Hematopoietic multipotent progenitor cell treated with erythropoietin and hydrocortisone succinate and interleukin-3 and kit ligand, for 15 days (in vitro differentiated cells): ENCODE measurements around the gene VPS4A.
"Not testable (repeated sequence)": the region's sequence is repeated elsewhere in the genome, so short reads cannot be mapped to it uniquely, and the experiment has no call there.

ENCODE experiments used
- DNase-seq: peaks from one replicate; pipeline ENCODE4 v3.0.0-alpha.2; 2015; ENCODE audit warnings: low spot score

VPS4A gene

DNA sequence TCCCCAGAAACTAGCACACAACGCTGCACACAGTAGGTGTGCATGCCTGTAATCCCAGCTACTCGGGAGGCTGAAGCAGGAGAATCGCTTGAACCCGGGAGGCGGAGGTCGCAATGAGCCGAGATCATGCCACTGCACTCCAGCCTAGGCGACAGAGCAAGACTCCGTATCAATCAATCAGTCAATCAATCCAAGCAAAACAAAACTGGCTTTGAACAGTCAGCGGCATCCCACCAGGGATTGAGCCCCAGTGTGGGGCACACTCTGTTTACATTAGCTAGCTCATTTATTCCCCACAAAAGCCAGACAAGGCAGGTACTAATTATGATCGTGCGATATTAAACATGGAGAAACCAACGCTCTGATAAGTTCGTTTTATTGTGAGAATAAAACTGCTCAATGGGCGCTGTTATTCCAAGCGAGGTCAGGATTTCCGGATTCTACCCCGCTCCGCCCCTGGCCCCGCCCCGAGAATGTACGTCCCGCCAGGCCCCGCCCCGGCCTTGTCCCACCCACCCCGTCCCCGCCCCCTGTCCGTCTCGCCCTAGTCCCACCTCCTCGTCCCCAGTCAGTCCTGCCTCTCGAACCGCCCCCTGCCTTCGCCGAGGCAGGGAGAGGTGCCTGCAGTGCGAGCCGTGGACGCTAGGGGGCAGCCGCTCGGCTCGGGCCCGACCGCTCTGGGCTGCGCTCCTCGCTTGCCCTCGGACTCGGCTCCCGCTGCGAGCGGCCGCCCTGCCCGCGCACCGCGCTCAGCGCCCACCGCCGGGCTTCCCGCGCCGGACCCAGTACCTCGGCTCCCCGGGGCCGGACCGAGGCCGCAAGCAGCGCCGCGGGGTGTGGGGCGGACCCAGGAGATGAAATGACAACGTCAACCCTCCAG is at the start of gene VPS4A:
TSS of gene VPS4A (plus strand) at position 698 of the 880 bp plus-strand sequence. CDS start at position 860, 162 bp downstream.
- peak; percentile 97 for DNase-seq

DNA sequence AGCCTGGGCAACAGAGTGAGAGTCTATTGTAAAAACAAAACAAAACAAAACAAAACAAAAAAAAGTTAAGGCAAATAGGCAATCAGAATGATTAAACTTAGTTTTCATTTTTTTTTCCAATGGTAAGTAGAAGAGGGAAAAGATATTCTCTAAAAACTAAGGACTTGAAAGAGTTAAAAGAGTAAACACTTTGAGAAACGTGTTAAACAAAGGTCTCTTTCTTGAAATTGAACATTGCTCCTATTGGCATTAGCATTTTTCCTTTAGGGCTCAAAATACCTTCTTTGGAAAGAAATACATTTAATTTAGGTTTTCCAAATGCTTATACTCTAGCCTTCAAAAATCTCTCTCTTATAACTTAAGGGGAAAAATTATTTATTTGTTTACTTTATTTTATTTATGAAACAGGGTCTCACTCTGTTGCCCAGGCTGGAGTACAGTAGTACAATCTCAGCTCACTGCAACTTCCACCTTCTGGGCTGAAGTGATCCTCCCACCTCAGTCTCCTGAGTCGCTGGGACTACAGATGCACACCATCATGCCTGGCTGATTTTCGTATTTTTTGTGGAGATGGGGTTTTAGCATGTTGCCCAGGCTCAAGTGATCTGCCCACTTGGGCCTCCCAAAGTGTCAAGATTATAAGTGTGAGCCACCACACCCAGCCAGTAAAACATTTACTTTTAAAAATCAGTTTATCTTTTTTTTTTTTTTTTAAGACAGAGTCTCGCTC is 44.7 kb upstream of the VPS4A start:
- no peak for DNase-seq

DNA sequence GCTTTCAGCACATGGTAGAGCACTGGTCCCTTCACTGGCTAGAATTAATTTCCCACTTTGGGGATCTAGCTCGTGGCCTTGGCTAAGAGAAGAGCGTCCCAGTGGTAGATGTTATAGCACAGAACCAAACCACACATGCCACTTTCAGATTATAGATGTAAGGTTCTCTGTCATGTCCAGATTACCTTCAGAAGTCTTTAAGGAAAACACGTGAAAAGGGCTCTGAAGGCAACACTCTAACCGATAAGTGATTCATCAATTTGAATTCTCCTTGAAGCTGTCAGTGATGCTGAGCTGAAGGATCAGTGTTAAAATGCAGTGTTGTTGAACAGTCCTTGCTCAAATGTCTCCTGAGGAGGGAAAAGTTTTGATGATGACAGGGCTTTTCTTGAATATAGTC is 43.5 kb upstream of the VPS4A start:
- peak; percentile 44 for DNase-seq

DNA sequence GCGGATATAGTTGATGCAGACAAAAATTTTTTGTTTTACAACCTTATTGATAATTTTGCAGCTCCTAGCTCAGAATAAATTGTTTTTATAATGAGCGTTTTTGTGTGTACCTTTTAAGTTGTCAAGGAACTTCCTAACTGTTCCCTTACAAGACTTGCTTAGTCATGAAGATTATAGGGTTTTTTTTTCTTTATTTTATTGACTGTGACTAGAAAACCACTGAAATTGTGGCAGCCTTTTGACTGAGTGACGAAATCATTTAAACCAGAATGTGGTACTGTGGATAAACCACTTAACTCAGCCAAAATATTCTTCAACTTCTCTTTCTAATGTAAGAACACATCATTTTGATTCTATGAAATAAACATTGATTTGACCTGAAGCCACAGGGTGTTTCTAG is 40.8 kb upstream of the VPS4A start:
- DNase-seq: no peak

DNA sequence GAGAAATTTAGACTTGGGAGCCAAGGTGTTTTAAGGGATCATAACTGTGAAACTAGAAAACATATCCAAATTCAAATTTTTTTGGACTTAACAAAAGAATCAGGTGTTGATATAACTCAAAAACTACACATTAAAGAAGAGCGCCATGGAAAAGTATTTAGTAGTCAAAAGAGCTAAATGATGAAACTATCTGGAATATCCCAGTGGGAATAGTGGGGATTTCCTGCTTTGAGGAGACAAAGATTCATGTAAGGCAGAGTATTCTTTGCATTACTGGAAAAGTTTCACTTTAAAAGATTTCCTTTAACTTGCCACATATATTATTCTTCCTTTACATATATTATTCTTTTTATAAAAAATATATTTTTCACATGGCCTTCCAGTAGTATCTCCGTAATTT is 40.3 kb upstream of the VPS4A start:
- no peak for DNase-seq

DNA sequence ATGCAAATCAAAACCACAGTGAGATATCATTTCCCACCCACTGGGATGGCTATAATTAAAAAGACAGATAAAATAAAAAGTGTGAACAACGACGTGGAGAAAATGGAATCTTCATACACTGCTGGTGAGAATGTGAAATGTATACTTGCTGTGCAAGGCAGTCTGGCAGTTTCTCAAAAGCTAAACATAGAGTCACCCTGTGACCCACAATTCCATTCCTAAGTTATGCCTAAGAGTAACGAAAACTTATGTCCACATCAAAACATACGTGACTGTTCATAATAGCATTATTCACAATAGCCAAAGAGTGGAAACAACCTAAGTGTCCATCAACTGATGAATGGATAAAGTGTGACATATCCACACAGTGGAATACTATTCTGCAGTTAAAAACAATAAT is 38.1 kb upstream of the VPS4A start:
- DNase-seq: no peak

DNA sequence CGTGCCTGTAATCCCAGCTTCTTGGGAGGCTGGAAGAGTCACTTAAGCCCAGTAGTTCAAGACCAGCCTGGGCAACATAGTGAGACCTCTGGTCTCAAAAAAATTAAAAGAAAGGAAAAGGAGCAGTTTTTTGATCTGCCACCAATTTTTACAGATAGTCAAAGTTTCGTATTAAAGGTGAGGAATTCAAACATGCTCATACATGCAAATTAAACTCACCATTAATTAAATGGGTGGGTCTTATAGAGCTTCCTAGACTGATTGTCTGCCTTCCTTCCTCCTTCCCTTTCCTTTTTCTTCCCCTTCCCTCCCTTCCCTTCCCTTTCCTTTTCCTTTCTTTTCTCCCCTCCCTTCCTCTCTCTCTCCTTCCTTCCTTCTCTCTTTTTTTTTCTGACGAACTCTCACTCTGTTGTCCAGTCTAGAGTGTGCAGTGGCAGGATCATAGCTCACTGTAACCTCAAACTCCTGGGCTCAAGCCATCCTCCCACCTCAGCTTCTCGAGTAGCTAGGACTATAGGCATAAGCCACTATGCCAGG is 36.4 kb upstream of the VPS4A start:
- no peak for DNase-seq

DNA sequence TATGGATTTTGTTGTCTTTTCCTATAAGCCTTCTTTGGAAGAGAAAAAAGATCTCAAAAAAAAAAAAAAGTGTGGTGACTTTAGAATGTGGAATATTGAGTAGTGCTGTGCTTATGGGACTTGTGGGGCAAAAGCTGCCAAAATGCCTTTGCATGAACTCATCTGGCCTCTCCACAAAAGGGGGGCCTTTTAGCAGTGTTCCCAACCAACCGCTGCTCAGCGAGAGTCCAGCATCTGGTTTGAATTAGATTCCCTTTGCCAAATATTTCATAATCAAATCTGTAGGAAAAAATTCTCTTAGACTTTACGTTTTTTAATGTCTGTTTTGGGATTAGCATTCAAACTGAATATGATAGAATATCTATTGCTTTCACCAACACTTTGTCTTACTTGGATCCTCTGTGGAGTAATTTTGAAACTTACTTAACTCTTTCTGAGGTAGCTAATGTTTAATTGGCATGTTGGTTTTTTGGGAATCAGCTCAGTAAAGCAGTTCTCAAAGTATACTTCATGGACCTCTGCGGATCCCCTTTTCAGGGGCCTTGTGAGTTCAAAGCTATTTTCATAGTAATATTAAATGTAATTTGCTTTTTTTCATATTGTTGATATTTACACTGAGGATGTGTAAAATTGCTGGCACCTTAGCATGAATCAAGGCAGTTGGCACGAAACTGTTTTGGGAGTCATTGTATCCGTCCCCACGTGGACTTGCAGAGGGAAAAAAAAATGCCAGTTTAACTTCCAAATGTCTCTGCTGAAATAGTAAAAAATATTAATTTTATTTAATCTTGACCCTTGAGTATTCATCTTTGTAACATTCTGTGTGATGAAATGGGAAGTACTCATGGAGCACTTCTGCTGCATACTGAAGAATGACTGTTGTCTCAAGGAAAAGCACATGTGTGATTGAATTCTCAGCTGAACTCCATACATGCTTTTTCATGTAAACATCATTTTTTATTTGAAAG is 34.7 kb upstream of the VPS4A start:
- no peak for DNase-seq

DNA sequence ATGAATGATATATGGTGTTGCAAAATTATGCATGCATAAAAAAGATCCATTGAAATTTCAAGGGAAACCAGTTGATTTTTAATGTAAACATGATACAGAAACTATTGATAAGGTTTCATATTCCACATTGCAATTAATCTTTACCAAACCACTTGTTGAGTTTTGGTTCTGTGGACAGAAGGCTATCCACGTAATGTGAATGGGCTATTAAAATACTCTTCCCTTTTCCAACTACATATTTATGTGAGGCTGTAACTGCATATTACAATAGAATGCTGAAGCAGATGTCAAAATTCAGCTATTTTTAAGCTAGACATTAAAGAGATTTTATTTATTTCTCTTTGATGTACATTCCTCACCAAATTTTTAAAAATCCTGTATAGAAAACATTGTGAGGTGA is 33.7 kb upstream of the VPS4A start:
- DNase-seq: no peak

DNA sequence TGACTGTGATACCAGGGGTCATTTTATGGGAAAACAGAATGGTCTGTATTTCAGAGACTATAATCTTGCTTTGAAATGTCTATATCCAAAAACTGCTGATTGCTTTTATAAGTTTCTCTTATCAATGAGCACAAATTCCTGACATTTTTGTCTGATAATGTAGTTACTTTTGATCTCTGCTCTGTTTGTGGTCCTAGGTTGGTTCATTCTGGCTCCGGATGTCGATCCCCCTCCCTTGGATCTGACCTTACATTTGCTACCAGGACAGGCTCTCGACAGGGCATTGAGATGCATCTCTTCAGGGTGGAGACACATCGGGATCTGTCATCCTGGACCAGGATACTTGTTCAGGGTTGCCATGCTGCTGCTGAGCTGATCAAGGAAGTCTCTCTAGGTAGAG is 27.3 kb upstream of the VPS4A start:
- no peak for DNase-seq

DNA sequence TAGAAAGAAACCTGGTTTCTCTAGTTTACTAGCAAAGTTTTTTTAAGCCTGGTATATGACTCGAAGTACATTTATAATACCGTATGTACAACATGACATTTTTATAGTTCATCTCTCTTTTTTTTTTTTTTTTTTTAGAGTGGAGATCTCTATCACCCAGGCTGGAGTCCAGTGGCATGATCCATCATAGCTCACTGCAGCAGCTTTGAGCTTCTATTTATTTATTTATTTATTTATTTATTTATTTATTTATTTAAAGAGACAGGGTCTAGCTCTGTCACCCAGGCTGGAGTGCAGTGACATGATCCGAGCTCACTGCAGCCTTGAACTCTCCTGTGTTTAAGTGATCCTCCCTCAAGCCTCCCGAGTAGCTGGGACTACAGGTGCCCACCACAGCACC is 25.9 kb upstream of the VPS4A start:
- DNase-seq: no peak

DNA sequence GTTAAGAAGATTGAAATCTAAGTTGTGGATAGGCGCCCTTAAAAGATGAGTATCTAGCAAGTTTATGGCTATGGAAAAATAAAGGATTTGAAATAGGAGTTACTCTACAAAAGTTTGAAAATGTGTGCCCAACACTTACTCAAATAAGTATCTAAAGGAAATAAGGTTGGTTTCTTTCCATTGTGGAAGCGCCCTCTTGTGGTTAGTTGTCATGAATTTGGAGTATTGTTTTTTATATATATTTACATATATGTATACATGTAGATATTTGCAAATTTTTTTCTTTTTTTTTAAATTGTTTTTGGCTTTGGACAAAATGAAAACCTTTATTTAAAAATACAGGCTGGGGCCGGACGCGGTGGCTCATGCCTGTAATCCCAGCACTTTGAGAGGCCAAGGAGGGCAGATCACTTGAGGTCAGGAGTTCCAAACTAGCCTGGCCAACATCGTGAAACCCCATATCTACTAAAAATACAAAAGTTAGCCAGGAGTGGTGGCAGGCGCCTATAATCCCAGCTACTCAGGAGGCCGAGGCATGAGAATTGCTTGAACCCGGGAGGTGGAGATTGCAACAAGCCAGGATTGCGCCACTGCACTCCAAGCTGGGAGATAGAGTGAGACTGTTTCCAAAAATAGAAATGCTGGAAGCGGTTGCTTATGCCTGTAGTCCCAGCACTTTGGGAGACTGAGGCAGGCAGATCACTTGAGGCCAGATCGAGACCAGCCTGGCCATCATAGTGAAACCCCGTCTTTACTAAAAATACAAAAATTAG is 24.0 kb upstream of the VPS4A start:
- peak; percentile 77 for DNase-seq

DNA sequence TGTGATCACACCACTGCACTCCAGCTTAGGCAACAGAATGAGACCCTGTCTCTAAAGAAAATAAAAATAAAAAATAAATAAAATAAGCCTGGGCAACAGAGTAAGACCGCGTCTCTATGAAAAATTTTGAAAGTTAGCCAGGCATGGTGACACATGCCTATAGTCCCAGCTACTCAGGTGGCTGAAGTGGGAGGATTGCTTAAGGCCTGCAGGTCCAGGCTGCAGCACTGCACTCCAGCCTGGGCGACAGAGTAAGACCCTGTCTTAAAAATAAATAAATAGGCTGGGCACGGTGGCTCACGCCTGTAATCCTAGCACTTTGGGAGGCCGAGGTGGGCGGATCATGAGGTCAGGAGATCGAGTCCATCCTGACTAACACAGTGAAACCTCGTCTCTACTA is 19.5 kb upstream of the VPS4A start:
- not testable (repeated sequence) for DNase-seq

DNA sequence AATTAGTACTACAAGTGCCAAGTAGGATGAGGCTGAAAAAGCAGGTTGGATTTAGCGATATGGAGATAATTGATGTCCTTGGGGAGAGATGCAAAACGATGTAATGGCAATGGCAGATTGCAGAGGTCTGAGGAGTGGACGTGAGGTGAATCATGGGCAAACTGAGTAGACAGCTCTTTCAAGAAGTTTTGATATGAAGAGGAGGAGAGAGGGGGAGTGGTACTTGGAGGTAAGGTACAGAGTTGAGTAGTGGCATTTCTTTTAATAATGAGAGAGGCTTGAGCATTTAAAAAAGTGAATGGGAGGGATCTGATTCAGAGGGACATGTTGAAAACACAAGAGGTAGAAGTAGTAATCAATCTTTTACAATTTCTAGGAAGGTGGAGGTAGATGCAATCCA is 17.7 kb upstream of the VPS4A start:
- DNase-seq: no peak

DNA sequence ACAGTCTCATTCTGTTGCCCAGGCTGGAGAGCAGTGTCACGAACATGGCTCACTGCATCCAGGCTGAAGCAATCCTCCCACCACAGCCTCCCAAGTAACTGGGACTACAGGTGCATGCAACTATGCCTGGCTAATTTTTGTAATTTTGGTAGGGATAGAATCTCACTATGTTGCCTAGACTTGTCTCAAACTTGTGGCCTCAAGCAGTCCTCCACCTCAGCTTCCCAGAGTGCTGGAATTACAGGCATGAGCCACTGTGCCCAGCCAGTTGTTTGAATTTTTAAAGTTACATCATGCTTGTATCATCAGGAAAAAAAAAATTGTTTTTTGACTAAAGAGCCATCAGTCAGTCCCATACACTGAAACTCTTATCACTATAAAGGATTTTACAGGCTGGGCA is 17.1 kb upstream of the VPS4A start:
- DNase-seq: no peak

DNA sequence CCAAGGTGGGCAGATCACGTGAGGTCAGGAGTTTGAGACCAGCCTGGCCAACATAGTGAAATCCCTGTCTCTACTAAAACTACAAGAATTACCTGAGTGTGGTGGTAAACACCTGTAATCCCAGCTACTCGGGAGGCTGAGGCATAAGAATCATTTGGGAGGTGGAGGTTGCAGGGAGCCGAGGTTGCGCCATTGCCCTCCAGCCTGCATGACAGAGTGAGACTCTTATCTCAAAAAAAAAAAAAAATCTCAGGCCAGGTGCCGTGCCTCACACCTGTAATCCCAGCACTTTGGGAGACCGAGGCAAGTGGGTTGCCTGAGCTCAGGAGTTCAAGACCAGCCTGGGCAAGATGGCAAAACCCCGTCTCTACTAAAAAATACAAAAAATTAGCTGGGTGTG is 14.4 kb upstream of the VPS4A start:
- DNase-seq: not testable (repeated sequence)

DNA sequence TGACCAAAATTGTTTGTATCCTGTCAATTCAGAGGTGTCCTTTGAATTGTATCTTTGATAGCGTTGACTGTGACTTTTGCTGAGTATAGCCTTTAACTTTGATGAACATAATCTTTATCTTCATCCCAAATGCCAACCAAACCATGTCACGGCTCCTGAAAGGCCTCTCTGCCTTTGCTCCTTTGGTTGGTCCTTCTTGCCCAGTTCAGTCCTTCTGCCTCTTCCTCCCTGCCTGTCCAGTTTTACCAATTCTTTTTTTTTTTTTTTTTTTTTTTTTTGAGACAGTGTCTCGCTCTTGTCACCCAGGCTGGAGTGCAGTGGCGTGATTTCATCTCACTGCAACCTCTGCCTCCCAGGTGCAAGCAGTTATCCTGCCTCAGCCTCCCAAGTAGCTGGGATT is 12.9 kb upstream of the VPS4A start:
- no peak for DNase-seq

DNA sequence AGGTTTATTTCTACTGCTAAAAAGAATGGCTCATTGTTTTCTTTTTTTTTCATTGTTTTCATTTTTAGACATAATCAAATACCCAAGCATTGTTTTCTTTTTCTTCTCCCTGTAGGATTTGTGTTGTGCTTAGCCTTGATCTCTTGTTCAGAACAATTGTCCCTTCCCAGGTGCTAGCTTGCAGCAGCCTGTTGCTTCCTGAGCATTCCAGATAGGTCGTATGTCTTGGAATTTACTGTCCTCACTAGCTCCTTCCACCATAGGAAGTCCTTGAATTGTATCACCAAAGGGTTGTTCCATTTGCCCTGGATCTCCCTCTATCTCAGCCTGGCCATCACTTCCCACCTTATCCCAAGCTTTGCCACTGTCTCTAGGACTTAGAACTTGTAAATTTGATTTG is 10.0 kb upstream of the VPS4A start:
- no peak for DNase-seq

DNA sequence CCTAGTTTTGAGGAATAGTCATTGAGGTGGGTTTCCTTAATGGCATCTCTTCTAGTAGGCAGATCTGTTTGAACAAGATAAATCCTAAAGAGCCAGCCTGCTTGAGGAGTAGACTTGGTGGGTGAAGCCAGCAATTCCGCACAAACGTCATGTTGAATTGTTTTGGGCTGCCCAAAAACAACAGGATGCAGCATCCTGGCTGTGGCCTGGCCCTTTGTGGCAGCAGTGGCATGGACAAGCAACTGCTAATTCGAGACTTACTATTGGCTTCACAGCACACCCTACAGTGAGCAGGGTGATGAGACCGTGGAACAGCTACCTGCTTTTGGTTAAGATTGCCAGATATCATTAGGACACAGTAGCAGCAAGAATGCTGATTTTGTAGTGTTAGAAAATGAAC is 9.3 kb upstream of the VPS4A start:
- DNase-seq: no peak

DNA sequence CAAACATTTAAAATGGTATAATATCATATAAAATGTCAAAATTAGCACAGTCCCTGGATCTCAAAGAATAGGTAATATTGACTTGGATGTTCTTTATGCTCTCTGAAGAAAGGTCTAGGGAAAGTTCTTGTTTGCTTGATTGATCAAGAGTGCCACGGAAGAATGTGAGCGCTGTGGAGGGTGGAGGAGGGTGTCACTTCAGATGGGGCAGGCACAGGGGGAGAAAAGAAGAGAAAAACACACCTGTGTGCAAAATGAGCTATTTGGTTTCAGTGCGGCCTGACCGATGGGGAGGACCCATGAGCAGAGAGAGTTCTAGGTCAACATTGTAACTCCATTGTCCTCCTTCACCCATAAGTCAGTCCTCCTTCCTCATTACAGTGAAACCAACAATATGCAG is 8.8 kb upstream of the VPS4A start:
- DNase-seq: no peak

DNA sequence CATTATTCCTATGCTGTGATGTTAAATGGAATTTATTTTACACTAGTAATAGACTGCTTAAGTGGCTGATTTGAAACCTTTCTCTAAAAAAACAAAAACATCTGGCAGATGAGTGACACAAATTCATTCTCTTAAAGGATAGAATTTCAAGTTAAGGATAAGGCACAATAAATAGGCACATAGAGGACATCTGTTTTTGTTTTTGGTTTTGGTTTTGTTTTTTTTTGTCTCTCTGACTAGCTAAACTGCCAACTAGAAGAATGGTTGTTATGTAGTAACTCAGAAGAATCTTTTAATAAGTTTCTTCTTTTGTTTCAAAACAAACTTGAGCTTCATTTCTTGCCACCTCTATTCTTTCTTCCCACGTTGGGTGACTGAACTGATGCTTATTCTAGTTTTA is 5.1 kb upstream of the VPS4A start:
- no peak for DNase-seq
